ENCODE results near the gene UST. TPM values are rescaled to one million over a fixed set of nuclear protein-coding genes. Genes with fewer than 3 reads are reported as not detected.

The UST gene
- total and polyA plus RNA-seq, 7 donors, result 0.79 to 2.6 (median 2.0) TPM

- Histone ChIP-seq H3K9me3 (no peaks in the 10 kb centered on the region), H3K4me1 (no peaks in the 10 kb centered on the region), H3K36me3 (ENCODE audit: insufficient read depth in 1 of 2, low read depth in 1 of 2) (no peaks in the 10 kb centered on the region), H3K4me3 (no peak overlapping the region), H3K27ac (no peak overlapping the region), H3K27me3 (ENCODE audit: insufficient read depth in 3 of 3, low read length in 2 of 3) (peaks cover 0 to 3% (median 0%) of the 10 kb centered on the region in 3 donors)
- no peak for DNase-seq
- TF ChIP-seq CTCF (IDR thresholded peaks at IDR 0.05), result no peak
- no peak for ATAC-seq
- intact Hi-C loops (cut with DNase I), result no loop called here
- WGBS, 3 donors, result 48 to 59% (median 54%) methylated on average over 5 of the region's 5 CpGs
Measured at GRCh38 chr6:149107520-149107919, 360.7 kb downstream of the UST start.

GRCh38 chr6:149108038-149108748 is 361.4 kb downstream of the UST start:
- H3K27me3 ChIP-seq (ENCODE audit: insufficient read depth in 3 of 3, low read length in 2 of 3), result peaks cover 0 to 3% (median 0%) of the 10 kb centered on the region in 3 donors
- intact Hi-C loops (cut with DNase I), result no loop called here
- no peak overlapping the region for H3K27ac ChIP-seq
- H3K4me3 ChIP-seq, result no peak overlapping the region
- H3K4me1 ChIP-seq, result no peaks in the 10 kb centered on the region
- 68 to 69% (median 68%) methylated on average over 5 of the region's 5 CpGs for WGBS, 3 donors
- no peak for ATAC-seq
- H3K36me3 ChIP-seq (ENCODE audit: insufficient read depth in 1 of 2, low read depth in 1 of 2), result no peaks in the 10 kb centered on the region
- H3K9me3 ChIP-seq, result no peaks in the 10 kb centered on the region
- no peak for DNase-seq
- TF ChIP-seq CTCF (IDR thresholded peaks at IDR 0.05), result no peak

GRCh38 chr6:149108749-149109100 is 361.9 kb downstream of the UST start:
- Histone ChIP-seq H3K27me3 (ENCODE audit: insufficient read depth in 3 of 3, low read length in 2 of 3) (peaks cover 0 to 3% (median 0%) of the 10 kb centered on the region in 3 donors), H3K4me1 (no peaks in the 10 kb centered on the region), H3K9me3 (no peaks in the 10 kb centered on the region), H3K27ac (no peak overlapping the region), H3K4me3 (no peak overlapping the region), H3K36me3 (ENCODE audit: insufficient read depth in 1 of 2, low read depth in 1 of 2) (no peaks in the 10 kb centered on the region)
- intact Hi-C loops (cut with DNase I), result no loop called here
- DNase-seq (no peak), ATAC-seq (no peak)
- 89 to 94% (median 92%) methylated on average over 3 of the region's 3 CpGs for WGBS, 3 donors
- TF ChIP-seq CTCF (IDR thresholded peaks at IDR 0.05), result no peak

GRCh38 chr6:149109397-149110070 is 362.7 kb downstream of the UST start:
- Histone ChIP-seq H3K9me3 (no peaks in the 10 kb centered on the region), H3K27me3 (ENCODE audit: insufficient read depth in 3 of 3, low read length in 2 of 3) (peaks cover 0 to 3% (median 0%) of the 10 kb centered on the region in 3 donors), H3K27ac (no peak overlapping the region), H3K4me3 (no peak overlapping the region), H3K36me3 (ENCODE audit: insufficient read depth in 1 of 2, low read depth in 1 of 2) (no peaks in the 10 kb centered on the region), H3K4me1 (no peaks in the 10 kb centered on the region)
- no peak for ATAC-seq
- no peak for DNase-seq
- intact Hi-C loops (cut with DNase I), result no loop called here
- WGBS, 3 donors, result 87 to 92% (median 89%) methylated on average over 5 of the region's 5 CpGs
- TF ChIP-seq CTCF (IDR thresholded peaks at IDR 0.05), result no peak

Data from psoas muscle (tissue), 8 donors.